K562 (cell line): ENCODE results near the gene SHISA2. TPM values are rescaled to one million over a fixed set of nuclear protein-coding genes. Genes with fewer than 3 reads are reported as not detected.

Source experiments
- ATAC-seq: fragments of 200-7000 bp; cut with Tn5 transposase; 3 replicates; pipeline ENCODE4 v1.9.1; 2020; ENCODE audit warnings: moderate library complexity
- BruUV-seq: library from RNA; stranded (reverse); fragments of 400-500 nt; replicated peaks from 2 replicates; lab custom pipeline; 2021; lab: Mats Ljungman, UMichigan
- CTCF ChIA-PET: fragments of 300-600 bp; formaldehyde crosslinking; extraction: SDS; loops from one replicate; lab custom pipeline; 2021; ENCODE audit warnings: low intra/inter-chr PET ratio; lab: Yijun Ruan, JAX
- POLR2A ChIA-PET: fragments of 300-600, 350-650 bp; sonication (Branson Sonifier 250); formaldehyde crosslinking; extraction: SDS; loops from one replicate; lab custom pipeline; 2021; ENCODE audit warnings: antibody characterized with exemption, inconsistent platforms; lab: Yijun Ruan, JAX
- DNase-seq, 4 experiments: peaks; one replicate each; pipeline versions ENCODE4 v3.0.0 to v3.0.0-alpha.2; 2011 to 2018; ENCODE audit warnings: low spot score in 3 of 4, mixed read lengths in 3 of 4; ENCODE audit errors: extremely low read depth in 1 of 4
- FAIRE-seq: peaks from 2 replicates; lab custom pipeline; 2011; peaks lifted over from hg19 to GRCh38; lab: Jason Lieb, UNC
- H2AFZ ChIP-seq: 2 replicates; pipeline ENCODE4 v1.6.0; 2011; ENCODE audit warnings: low read depth, low read length, control low read depth, inconsistent platforms
- H3K27ac ChIP-seq: fragments of 200-600 bp; 3 replicates; pipeline ENCODE4 v1.8.0; 2011; ENCODE audit warnings: low read depth, mild to moderate bottlenecking, control low read depth, inconsistent platforms, low read length, moderate library complexity, mixed read lengths; ENCODE audit errors: extremely low read depth
- H3K27me3 ChIP-seq, 2 experiments: fragments of 300-600 bp in 1 of 2; 2 replicates in 1 of 2; 3 replicates in 1 of 2; pipeline versions ENCODE4 v1.6.0 to v1.8.0; 2011; ENCODE audit warnings: inconsistent platforms in 2 of 2, low read length in 2 of 2, mild to moderate bottlenecking in 1 of 2, mixed read lengths in 1 of 2, moderate library complexity in 1 of 2; ENCODE audit not compliant: control insufficient read depth in 2 of 2, insufficient read depth in 2 of 2
- H3K36me3 ChIP-seq: fragments of 300-600 bp; 3 replicates; pipeline ENCODE4 v1.8.0; 2011; ENCODE audit warnings: mild to moderate bottlenecking, low read length, inconsistent platforms; ENCODE audit not compliant: control insufficient read depth, insufficient read depth
- H3K4me1 ChIP-seq, 2 experiments: fragments of 200-600 bp in 1 of 2; replicated peaks in 1 of 2; 2 replicates in 1 of 2; 3 replicates in 1 of 2; pipeline versions ENCODE4 v1.5.1 to v1.8.0; 2011; ENCODE audit warnings: inconsistent platforms in 2 of 2, low read length in 2 of 2, mild to moderate bottlenecking in 1 of 2, mixed read lengths in 1 of 2, moderate library complexity in 1 of 2; ENCODE audit not compliant: control insufficient read depth in 2 of 2, insufficient read depth in 2 of 2
- H3K4me2 ChIP-seq: 2 replicates; pipeline ENCODE4 v1.6.1; 2011; ENCODE audit warnings: low read length, control low read depth, inconsistent platforms, mixed read lengths; ENCODE audit not compliant: insufficient read depth
- H3K4me3 ChIP-seq: fragments of 200-600 bp; sonication (generic), shearing (Covaris generic); 2 replicates; pipeline ENCODE4 v1.5.1; 2016; ENCODE audit warnings: control low read depth, inconsistent platforms
- H3K79me2 ChIP-seq: fragments of 200-600 bp; 3 replicates; pipeline ENCODE4 v1.8.0; 2011; ENCODE audit warnings: low read length, inconsistent platforms; ENCODE audit not compliant: control insufficient read depth, insufficient read depth
- H3K9ac ChIP-seq, 2 experiments: 2 replicates each; pipeline versions ENCODE4 v1.6.0 to v1.6.1; 2011; ENCODE audit warnings: low read depth in 2 of 2, low read length in 2 of 2, control low read depth in 1 of 2, inconsistent platforms in 1 of 2, mild to moderate bottlenecking in 1 of 2, mixed read lengths in 1 of 2; ENCODE audit not compliant: insufficient read depth in 1 of 2
- H3K9me1 ChIP-seq: one replicate; pipeline ENCODE4 v1.6.0; 2011; ENCODE audit warnings: inconsistent platforms, mild to moderate bottlenecking, low read length, moderate library complexity; ENCODE audit not compliant: control insufficient read depth, insufficient read depth
- H3K9me3 ChIP-seq: replicated peaks from 2 replicates; pipeline ENCODE4 v1.5.1; 2011; ENCODE audit warnings: low read depth, low read length, inconsistent platforms; ENCODE audit not compliant: control insufficient read depth, insufficient read depth
- H4K20me1 ChIP-seq: replicated peaks from 2 replicates; pipeline ENCODE4 v1.6.1; 2011; ENCODE audit warnings: low read length, inconsistent platforms, mixed read lengths; ENCODE audit not compliant: control insufficient read depth, insufficient read depth
- CBX8 ChIP-seq: fragments of 200-600 bp; sonication (generic); IDR thresholded peaks from 2 replicates; pipeline ENCODE4 v1.6.1; 2012; ENCODE audit warnings: borderline replicate concordance, mixed run types, low read depth, mild to moderate bottlenecking, moderate library complexity, mixed read lengths, low read length, control low read depth, inconsistent platforms; ENCODE audit not compliant: poor library complexity, severe bottlenecking; ENCODE audit errors: extremely low read depth
- MYC ChIP-seq, 2 experiments: fragments of 250-450 bp in 1 of 2; sonication (Bioruptor Pico) in 1 of 2; IDR thresholded peaks; 2 replicates each; pipeline versions ENCODE4 v1.5.1 to v1.6.1; 2012 to 2021; ENCODE audit warnings: low read depth in 2 of 2, borderline replicate concordance in 1 of 2, improper control_type of control experiment in 1 of 2, low read length in 1 of 2, mild to moderate bottlenecking in 1 of 2, moderate library complexity in 1 of 2
- PCBP1 ChIP-seq: fragments of 200-400 bp; formaldehyde crosslinking; IDR thresholded peaks from 2 replicates; pipeline ENCODE4 v1.6.1; 2018; ENCODE audit warnings: mild to moderate bottlenecking, low read depth, low read length; ENCODE audit not compliant: poor library complexity, severe bottlenecking
- ZNF316 ChIP-seq: fragments of 450-650 bp; IDR thresholded peaks from 2 replicates; pipeline ENCODE4 v1.6.1; 2016
- ZNF551 ChIP-seq: fragments of 250-450 bp; sonication (Bioruptor Pico); IDR thresholded peaks from 2 replicates; pipeline ENCODE4 v1.5.0; 2021; ENCODE audit warnings: mild to moderate bottlenecking, moderate library complexity
- WGBS: fragments of 100-300 bp; shearing (Covaris generic); methylation state at CpG from one replicate; pipeline ENCODE4 v1.1.6; 2016; ENCODE audit warnings: low coverage, mixed read lengths; ENCODE audit not compliant: insufficient coverage; ENCODE audit errors: missing lambda C conversion rate; 5-methylcytosine and 5-hydroxymethylcytosine counted together
- in situ Hi-C: fragments of 300-500 bp; cut with MboI; formaldehyde crosslinking; loops from 4 replicates; pipeline ENCODE4 v1.15.0; 2018; ENCODE audit warnings: inconsistent platforms, mixed read lengths
- intact Hi-C: fragments of 100-400 bp; cut with micrococcal nuclease; formaldehyde crosslinking; loops from 2 replicates; pipeline ENCODE4 v1.14.2; 2022
- polyA plus RNA-seq, 8 experiments: library from polyadenylated mRNA; depleted of rRNA in 4 of 8; stranded (reverse) in 5 of 8; unstranded in 3 of 8; fragments of >200 nt; fragmentation: Nextera tagmentation in 2 of 8; fragmentation: Illumina TruSeq in 1 of 8; extraction: Ambion mirVana in 2 of 8; extraction: Trizol in 1 of 8; gene quantifications; 2 replicates each; pipeline versions ENCODE4 v1.2.1 to v1.2.3, GENCODE V29; 2011 to 2014; ENCODE audit warnings: inconsistent platforms in 1 of 8, missing spikeins in 1 of 8
- total RNA-seq, 7 experiments: library from RNA; depleted of rRNA in 6 of 7; stranded (reverse); fragments of >200 nt in 6 of 7; fragmentation: Illumina TruSeq in 2 of 7; extraction: Trizol in 2 of 7; gene quantifications; 2 replicates each; pipeline versions ENCODE4 v1.2.1 to v1.2.3, GENCODE V29; 2011 to 2021; ENCODE audit warnings: low replicate concordance in 1 of 7
- TF ChIP-seq, protein P1 (sequence below): fragments of 250-450 bp; sonication (Bioruptor Pico); IDR thresholded peaks from 2 replicates; pipeline ENCODE4 v1.4.0; 2020; ENCODE audit warnings: mild to moderate bottlenecking, moderate library complexity

SHISA2 gene
- total and polyA plus RNA-seq, 9 of the 15 experiments (the other 6 are each of a cell fraction or from before 2014, with no cell fraction given), result not detected

DNA sequence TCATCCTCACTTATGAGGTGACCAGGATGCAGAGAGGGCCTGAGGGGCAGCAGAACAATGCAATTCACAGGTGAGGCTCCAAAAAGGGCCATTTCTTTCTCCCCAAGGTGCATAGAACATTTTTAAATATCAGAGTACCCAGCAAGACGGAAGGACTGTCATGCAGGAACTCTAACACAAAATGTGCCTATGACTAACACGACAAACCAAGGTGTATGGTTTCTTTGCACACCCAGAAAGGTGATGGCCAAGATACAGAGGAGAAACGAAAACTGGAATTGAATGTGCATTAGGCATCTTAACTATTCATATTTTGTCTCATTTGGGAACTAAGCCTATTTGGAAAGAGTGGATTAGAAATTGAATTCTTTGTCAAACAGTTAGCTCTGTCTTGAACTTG lies 29.9 kb downstream of the SHISA2 start (continued):
- TF ChIP-seq, protein P1, sequence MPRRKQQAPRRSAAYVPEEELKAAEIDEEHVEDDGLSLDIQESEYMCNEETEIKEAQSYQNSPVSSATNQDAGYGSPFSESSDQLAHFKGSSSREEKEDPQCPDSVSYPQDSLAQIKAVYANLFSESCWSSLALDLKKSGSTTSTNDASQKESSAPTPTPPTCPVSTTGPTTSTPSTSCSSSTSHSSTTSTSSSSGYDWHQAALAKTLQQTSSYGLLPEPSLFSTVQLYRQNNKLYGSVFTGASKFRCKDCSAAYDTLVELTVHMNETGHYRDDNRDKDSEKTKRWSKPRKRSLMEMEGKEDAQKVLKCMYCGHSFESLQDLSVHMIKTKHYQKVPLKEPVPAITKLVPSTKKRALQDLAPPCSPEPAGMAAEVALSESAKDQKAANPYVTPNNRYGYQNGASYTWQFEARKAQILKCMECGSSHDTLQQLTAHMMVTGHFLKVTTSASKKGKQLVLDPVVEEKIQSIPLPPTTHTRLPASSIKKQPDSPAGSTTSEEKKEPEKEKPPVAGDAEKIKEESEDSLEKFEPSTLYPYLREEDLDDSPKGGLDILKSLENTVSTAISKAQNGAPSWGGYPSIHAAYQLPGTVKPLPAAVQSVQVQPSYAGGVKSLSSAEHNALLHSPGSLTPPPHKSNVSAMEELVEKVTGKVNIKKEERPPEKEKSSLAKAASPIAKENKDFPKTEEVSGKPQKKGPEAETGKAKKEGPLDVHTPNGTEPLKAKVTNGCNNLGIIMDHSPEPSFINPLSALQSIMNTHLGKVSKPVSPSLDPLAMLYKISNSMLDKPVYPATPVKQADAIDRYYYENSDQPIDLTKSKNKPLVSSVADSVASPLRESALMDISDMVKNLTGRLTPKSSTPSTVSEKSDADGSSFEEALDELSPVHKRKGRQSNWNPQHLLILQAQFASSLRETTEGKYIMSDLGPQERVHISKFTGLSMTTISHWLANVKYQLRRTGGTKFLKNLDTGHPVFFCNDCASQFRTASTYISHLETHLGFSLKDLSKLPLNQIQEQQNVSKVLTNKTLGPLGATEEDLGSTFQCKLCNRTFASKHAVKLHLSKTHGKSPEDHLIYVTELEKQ, result no peak

DNA sequence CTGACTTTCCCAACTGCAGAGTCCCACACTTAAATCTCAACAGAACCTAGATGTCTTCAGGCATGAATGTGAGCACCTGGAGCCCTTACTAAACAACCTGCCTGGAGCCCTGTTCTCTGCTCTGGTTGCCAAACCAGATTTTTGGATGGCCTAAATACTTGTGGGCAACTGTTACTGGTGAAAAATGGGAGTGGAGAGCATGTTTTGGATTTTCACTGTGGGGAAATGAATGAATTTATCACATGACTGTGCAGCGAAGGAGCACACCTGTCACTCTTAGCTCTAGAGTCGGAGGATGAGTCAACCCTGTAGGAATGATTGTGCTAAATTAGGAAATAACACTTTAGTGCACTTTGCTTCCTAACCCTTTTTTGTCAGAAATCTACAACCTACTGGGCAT lies 30.3 kb downstream of the SHISA2 start:
- no peaks in the 10 kb centered on the region for H3K9me3 ChIP-seq
- H3K36me3 ChIP-seq, result no peaks in the 10 kb centered on the region
- 0% methylated on average over 2 of the region's 2 CpGs for WGBS
- no peaks in the 10 kb centered on the region for H3K4me1 ChIP-seq
- H3K27me3 ChIP-seq, result peaks cover 3 to 19% of the 10 kb centered on the region in 2 experiments
- FAIRE-seq, result no peak
- H3K4me3 ChIP-seq, result no peak overlapping the region
- intact Hi-C loops (no loop called here), in situ Hi-C loops (no loop called here)
- no peak for DNase-seq
- no peaks in the 10 kb centered on the region for H3K79me2 ChIP-seq
- H3K4me2 ChIP-seq, result no peak overlapping the region
- ATAC-seq, result no peak
- no peak overlapping the region for H3K9ac ChIP-seq
- TF ChIP-seq MYC (IDR thresholded peaks at IDR 0.05; ENCODE audit: low read depth, low read length) (no peak), MYC (CRISPR knock-in tag; IDR thresholded peaks at IDR 0.05; ENCODE audit: borderline replicate concordance, low read depth) (no peak), ZNF551 (CRISPR knock-in tag) (no peak), ZNF316 (no peak), PCBP1 (no peak), CBX8 (no peak)
- no peak overlapping the region for H3K27ac ChIP-seq
- no TSS peak for BruUV-seq
- ChIA-PET CTCF (no interaction called here), POLR2A (no interaction called here)
- no peaks in the 10 kb centered on the region for H3K9me1 ChIP-seq
- H4K20me1 ChIP-seq, result no peaks in the 10 kb centered on the region
- no peak overlapping the region for H2AFZ ChIP-seq
